Astrocyte of the cerebellum (primary cell): Measurements from ENCODE around the gene EARS2.
A peak's percentile ranks its signal among the peaks of the same experiment; 100 is the strongest.

ENCODE experiments used
- DNase-seq: peaks from one replicate; pipeline ENCODE4 v3.0.0-alpha.2; 2011; ENCODE audit warnings: low read depth
- H3K4me3 ChIP-seq: 2 replicates; pipeline ENCODE4 v1.5.1; 2011; ENCODE audit warnings: mild to moderate bottlenecking, low read depth, low read length, moderate library complexity
- in situ Hi-C: cut with HindIII; loops from 2 replicates; pipeline ENCODE4 v1.10.0; 2017; ENCODE audit warnings: low sequenced_read_pairs
- TF ChIP-seq, protein P1 (sequence below): IDR thresholded peaks from 2 replicates; pipeline ENCODE4 v1.5.1; 2012; ENCODE audit warnings: low read length, low read depth, moderate library complexity, mild to moderate bottlenecking; ENCODE audit errors: missing control alignments

Gene EARS2

DNA sequence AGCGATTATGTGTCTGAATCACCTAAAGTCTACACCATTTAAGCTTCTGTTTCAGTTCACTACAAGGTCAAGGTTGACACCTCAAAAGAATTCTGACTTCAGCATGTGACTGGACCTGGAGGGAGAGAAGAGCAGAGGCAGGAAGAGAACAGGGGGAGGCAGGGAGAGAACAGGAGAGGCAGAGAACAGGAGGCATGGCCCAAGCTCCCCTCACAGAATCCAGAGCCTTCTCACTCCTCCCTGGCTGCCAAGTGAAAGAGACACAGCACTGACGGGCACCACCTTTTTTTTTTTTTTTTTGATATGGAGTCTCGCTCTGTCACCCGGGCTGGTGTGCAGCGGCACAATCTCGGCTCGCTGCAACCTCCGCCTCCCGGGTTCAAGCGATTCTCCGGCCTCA, 58.3 kb downstream of the EARS2 start:
- TF ChIP-seq, protein P1, sequence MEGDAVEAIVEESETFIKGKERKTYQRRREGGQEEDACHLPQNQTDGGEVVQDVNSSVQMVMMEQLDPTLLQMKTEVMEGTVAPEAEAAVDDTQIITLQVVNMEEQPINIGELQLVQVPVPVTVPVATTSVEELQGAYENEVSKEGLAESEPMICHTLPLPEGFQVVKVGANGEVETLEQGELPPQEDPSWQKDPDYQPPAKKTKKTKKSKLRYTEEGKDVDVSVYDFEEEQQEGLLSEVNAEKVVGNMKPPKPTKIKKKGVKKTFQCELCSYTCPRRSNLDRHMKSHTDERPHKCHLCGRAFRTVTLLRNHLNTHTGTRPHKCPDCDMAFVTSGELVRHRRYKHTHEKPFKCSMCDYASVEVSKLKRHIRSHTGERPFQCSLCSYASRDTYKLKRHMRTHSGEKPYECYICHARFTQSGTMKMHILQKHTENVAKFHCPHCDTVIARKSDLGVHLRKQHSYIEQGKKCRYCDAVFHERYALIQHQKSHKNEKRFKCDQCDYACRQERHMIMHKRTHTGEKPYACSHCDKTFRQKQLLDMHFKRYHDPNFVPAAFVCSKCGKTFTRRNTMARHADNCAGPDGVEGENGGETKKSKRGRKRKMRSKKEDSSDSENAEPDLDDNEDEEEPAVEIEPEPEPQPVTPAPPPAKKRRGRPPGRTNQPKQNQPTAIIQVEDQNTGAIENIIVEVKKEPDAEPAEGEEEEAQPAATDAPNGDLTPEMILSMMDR = no peak
- H3K4me3 ChIP-seq = no peak overlapping the region
- in situ Hi-C loops = no loop called here
- DNase-seq = no peak

- DNase-seq = no peak
- TF ChIP-seq, protein P1 = no peak
- H3K4me3 ChIP-seq = no peak overlapping the region
- in situ Hi-C loops = no loop called here
Observed at GRCh38 chr16:23497543-23497868, 59.6 kb downstream of the EARS2 start.

GRCh38 chr16:23496821-23497542, 60.2 kb downstream of the EARS2 start:
- no peak for DNase-seq
- TF ChIP-seq, protein P1 = no peak
- no peak overlapping the region for H3K4me3 ChIP-seq
- in situ Hi-C loops = no loop called here

DNA sequence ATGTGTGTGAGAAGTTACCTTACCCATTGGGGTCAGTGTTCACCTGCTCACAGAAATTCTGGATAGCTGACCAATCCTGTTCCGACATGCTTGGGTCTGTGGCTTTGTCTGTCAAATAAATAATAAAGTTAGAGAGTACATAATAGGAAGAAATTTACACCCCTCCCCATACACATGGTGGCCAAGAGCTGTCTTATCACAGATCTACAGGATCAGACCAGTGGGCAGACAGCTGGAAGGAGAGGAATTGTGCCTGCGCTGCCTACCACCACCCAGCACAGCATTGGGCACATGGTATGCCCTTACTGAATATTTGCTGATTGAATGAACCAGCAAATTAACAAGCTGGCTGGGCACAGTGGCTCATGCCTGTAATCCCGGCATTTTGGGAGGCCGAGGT, 61.5 kb downstream of the EARS2 start:
- in situ Hi-C loops = no loop called here
- H3K4me3 ChIP-seq = no peak overlapping the region
- DNase-seq = no peak

GRCh38 chr16:23494188-23494587, 63.0 kb downstream of the EARS2 start:
- in situ Hi-C loops = no loop called here
- H3K4me3 ChIP-seq = no peak overlapping the region
- DNase-seq = no peak
- TF ChIP-seq, protein P1 = no peak

More for the DNA sequence above, 61.5 kb downstream of the EARS2 start:
- TF ChIP-seq, protein P1 = no peak

- in situ Hi-C loops = no loop called here
- peak; percentile 16 for DNase-seq
- TF ChIP-seq, protein P1 = no peak
- no peak overlapping the region for H3K4me3 ChIP-seq
Observed at GRCh38 chr16:23491490-23492391, 65.4 kb downstream of the EARS2 start.
